ENCODE data around the gene POU6F2. TPM values are rescaled to one million over a fixed set of nuclear protein-coding genes. Genes with fewer than 3 reads are reported as not detected.

Gene POU6F2
- polyA plus RNA-seq, 2 of the 4 experiments (the other 2 are of a cell fraction): not detected

- H3K9me3 ChIP-seq: no peaks in the 10 kb centered on the region
- no peak overlapping the region for H3K4me3 ChIP-seq
- H3K27ac ChIP-seq: no peak overlapping the region
- CTCF ChIA-PET: no interaction called here
- FAIRE-seq (no peak), ATAC-seq (no peak), DNase-seq (ENCODE audit: low read depth in 1 of 2, low spot score in 1 of 2) (no peak)
- no peaks in the 10 kb centered on the region for H3K4me1 ChIP-seq
- no peak for TF ChIP-seq PBX3 (IDR thresholded peaks at IDR 0.05)
- TF ChIP-seq SREBF2 (IDR thresholded peaks at IDR 0.05): no peak
- TF ChIP-seq HOXB13 (CRISPR knock-in tag; IDR thresholded peaks at IDR 0.05; ENCODE audit: low read depth): no peak
- TF ChIP-seq MAZ (IDR thresholded peaks at IDR 0.05; ENCODE audit: borderline replicate concordance, low read depth, low read length): no peak
- no peak for TF ChIP-seq ZFP36 (IDR thresholded peaks at IDR 0.05; ENCODE audit: borderline replicate concordance, partially characterized antibody)
- no peak for TF ChIP-seq KDM1A (IDR thresholded peaks at IDR 0.05; ENCODE audit: low read depth)
- TF ChIP-seq E2F6 (IDR thresholded peaks at IDR 0.05; ENCODE audit: borderline replicate concordance, low read depth): no peak
- TF ChIP-seq POLR2AphosphoS2 (conservative IDR thresholded peaks at IDR 0.05; ENCODE audit: low read length): no peak
- no peak for TF ChIP-seq RAD21 (conservative IDR thresholded peaks at IDR 0.05 in 1 of 2, IDR thresholded peaks at IDR 0.05 in 1 of 2)
- no peak for TF ChIP-seq ATOH8 (CRISPR knock-in tag; IDR thresholded peaks at IDR 0.05; ENCODE audit: low read depth)
- no peak for TF ChIP-seq KDM5A (IDR thresholded peaks at IDR 0.05)
- TF ChIP-seq FOSB (CRISPR knock-in tag; IDR thresholded peaks at IDR 0.05): no peak
- TF ChIP-seq CBX8 (IDR thresholded peaks at IDR 0.05): no peak
- TF ChIP-seq EHF (CRISPR knock-in tag; IDR thresholded peaks at IDR 0.05): no peak
- 30% methylated on average over 4 of the region's 4 CpGs for WGBS (ENCODE audit: missing lambda C conversion rate)
- POLR2A ChIA-PET: no interaction called here
- H3K4me2 ChIP-seq: no peak overlapping the region
Observed at GRCh38 chr7:39164887-39165286, 187.2 kb downstream of the POU6F2 start.

DNA sequence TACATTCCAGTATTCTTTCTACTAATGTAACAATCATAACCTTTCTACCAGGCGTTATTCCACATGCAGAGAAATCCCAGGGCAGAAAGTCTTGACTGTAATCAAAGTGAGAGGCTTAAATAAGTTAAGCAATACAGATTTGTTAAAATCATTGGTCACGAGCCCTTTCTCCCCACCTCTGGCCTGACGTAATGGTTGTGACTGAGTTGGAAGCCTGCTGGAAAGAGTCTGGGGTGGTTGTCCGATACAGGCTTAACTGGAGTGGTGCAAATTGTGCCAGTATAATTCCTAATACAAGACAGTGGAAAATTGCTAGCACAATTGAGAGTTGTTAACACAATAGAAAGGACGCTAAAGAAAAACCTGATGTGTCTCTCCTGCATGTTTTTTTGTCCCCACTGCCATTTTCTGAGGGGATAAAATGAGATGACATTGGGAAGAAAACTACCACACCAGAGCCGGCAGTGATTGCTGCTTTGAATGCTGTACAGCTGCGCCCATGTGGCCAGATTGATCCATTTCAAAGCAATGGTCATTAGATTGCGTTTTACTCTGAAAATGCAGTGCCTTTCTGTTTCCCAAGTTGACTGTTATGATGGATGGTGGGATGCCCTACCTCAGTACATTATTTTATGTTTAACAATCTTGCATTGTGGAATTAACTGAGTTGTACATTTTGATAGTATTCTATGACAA is 190.8 kb downstream of the POU6F2 start:
- POLR2A ChIA-PET: no interaction called here
- no peaks in the 10 kb centered on the region for H3K9me3 ChIP-seq
- 24% methylated on average over 8 of the region's 8 CpGs for WGBS (ENCODE audit: missing lambda C conversion rate)
- H3K27ac ChIP-seq: no peak overlapping the region
- DNase-seq (ENCODE audit: low read depth in 1 of 2, low spot score in 1 of 2) (no peak), ATAC-seq (no peak), FAIRE-seq (no peak)
- CTCF ChIA-PET: no interaction called here
- no peak overlapping the region for H3K4me2 ChIP-seq
- H3K4me3 ChIP-seq: no peak overlapping the region
- no peak for TF ChIP-seq RARB (CRISPR knock-in tag; IDR thresholded peaks at IDR 0.05)
- TF ChIP-seq POLR2A (IDR thresholded peaks at IDR 0.05; ENCODE audit: low read length): no peak
- no peak for TF ChIP-seq NR3C1 (IDR thresholded peaks at IDR 0.05)
- TF ChIP-seq HES2 (IDR thresholded peaks at IDR 0.05): no peak
- no peak for TF ChIP-seq FOXS1 (CRISPR knock-in tag; IDR thresholded peaks at IDR 0.05)
- TF ChIP-seq EP300 (IDR thresholded peaks at IDR 0.05): no peak
- TF ChIP-seq GATA3 (IDR thresholded peaks at IDR 0.05; ENCODE audit: borderline replicate concordance): no peak
- no peak for TF ChIP-seq NFE2L2 (conservative IDR thresholded peaks at IDR 0.05; ENCODE audit: low read length)
- no peak for TF ChIP-seq TFCP2L1 (CRISPR knock-in tag; IDR thresholded peaks at IDR 0.05)
- no peak for TF ChIP-seq RCOR1 (IDR thresholded peaks at IDR 0.05; ENCODE audit: low read depth, low read length)
- no peak for TF ChIP-seq SMC3 (IDR thresholded peaks at IDR 0.05)
- TF ChIP-seq JUN (IDR thresholded peaks at IDR 0.05): no peak
- no peak for TF ChIP-seq PHF8 (IDR thresholded peaks at IDR 0.05; ENCODE audit: borderline replicate concordance, low read depth)
- TF ChIP-seq ZFP36 (IDR thresholded peaks at IDR 0.05; ENCODE audit: borderline replicate concordance, partially characterized antibody): no peak
- TF ChIP-seq KDM1A (IDR thresholded peaks at IDR 0.05; ENCODE audit: low read depth): no peak
- no peak for TF ChIP-seq HOXB5 (CRISPR knock-in tag; IDR thresholded peaks at IDR 0.05)
- no peaks in the 10 kb centered on the region for H3K4me1 ChIP-seq
